Endothelial cell of umbilical vein (primary cell): ENCODE measurements around the gene C5orf15.

Experiments
- EZH2 ChIP-seq: IDR thresholded peaks from 2 replicates; pipeline ENCODE4 v1.6.1; 2012; ENCODE audit warnings: borderline replicate concordance, low read depth, mild to moderate bottlenecking, moderate library complexity, low read length, inconsistent platforms; ENCODE audit not compliant: severe bottlenecking
- TF ChIP-seq, protein P1 (sequence below), 2 donors: IDR thresholded peaks; 1 replicate in 1 of 2; 2 replicates in 1 of 2; pipeline ENCODE4 v1.5.1; 2011; ENCODE audit warnings: low read length in 2 of 2, mild to moderate bottlenecking in 2 of 2, moderate library complexity in 2 of 2, control low read depth in 1 of 2, inconsistent platforms in 1 of 2, low read depth in 1 of 2; ENCODE audit not compliant: insufficient read depth in 1 of 2; ENCODE audit errors: extremely low read depth in 1 of 2
- TF ChIP-seq, protein P2 (sequence below): IDR thresholded peaks from 2 replicates; pipeline ENCODE4 v1.6.1; 2011; ENCODE audit not compliant: insufficient read depth, insufficient read length

DNA sequence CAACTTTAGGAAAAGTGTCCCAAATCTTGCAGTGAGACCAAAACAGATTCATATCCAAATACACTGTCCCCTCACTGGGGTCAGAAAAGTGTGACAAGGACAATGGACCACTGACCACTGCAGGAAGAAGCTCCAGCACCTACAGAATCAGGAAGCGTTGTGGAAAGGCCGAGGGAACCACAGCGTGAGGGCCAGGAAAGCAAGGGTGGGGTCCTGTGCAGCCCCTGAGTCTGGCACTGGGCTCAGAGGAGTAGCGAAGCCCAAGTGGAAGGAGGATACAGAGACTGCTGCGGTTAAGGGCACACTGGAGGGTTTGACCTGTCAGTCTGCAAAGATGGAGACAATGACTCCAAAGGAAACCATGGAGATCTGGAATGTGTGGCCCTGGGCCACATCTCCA, 36.9 kb downstream of the C5orf15 start:
- TF ChIP-seq EZH2, result no peak
- TF ChIP-seq, protein P1, sequence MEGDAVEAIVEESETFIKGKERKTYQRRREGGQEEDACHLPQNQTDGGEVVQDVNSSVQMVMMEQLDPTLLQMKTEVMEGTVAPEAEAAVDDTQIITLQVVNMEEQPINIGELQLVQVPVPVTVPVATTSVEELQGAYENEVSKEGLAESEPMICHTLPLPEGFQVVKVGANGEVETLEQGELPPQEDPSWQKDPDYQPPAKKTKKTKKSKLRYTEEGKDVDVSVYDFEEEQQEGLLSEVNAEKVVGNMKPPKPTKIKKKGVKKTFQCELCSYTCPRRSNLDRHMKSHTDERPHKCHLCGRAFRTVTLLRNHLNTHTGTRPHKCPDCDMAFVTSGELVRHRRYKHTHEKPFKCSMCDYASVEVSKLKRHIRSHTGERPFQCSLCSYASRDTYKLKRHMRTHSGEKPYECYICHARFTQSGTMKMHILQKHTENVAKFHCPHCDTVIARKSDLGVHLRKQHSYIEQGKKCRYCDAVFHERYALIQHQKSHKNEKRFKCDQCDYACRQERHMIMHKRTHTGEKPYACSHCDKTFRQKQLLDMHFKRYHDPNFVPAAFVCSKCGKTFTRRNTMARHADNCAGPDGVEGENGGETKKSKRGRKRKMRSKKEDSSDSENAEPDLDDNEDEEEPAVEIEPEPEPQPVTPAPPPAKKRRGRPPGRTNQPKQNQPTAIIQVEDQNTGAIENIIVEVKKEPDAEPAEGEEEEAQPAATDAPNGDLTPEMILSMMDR (IDR thresholded peaks at IDR 0.05; ENCODE audit: extremely low read depth in 1 of 2, insufficient read depth in 1 of 2, low read depth in 1 of 2, low read length in 2 of 2), result no peak
- TF ChIP-seq, protein P2, sequence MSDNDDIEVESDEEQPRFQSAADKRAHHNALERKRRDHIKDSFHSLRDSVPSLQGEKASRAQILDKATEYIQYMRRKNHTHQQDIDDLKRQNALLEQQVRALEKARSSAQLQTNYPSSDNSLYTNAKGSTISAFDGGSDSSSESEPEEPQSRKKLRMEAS, result no peak
